Osteoblast (primary cell): ENCODE data around the gene MB. TPM values are rescaled to one million over a fixed set of nuclear protein-coding genes. Genes with fewer than 3 reads are reported as not detected.

Source experiments
- DNase-seq: peaks from one replicate; pipeline ENCODE4 v3.0.0; 2011; ENCODE audit warnings: low spot score, mixed read lengths; ENCODE audit not compliant: insufficient read length; ENCODE audit errors: missing footprints
- H2AFZ ChIP-seq: 2 replicates; pipeline ENCODE4 v1.6.0; 2011; ENCODE audit warnings: mild to moderate bottlenecking, low read length
- H3K27ac ChIP-seq: 2 replicates; pipeline ENCODE4 v1.5.1; 2011; ENCODE audit warnings: mild to moderate bottlenecking, low read depth, low read length, moderate library complexity
- H3K27me3 ChIP-seq: 2 replicates; pipeline ENCODE4 v1.6.0; 2012; ENCODE audit warnings: mild to moderate bottlenecking, control low read depth, inconsistent platforms, low read length, moderate library complexity; ENCODE audit not compliant: insufficient read depth
- H3K36me3 ChIP-seq: 2 replicates; pipeline ENCODE4 v1.5.1; 2011; ENCODE audit warnings: mild to moderate bottlenecking, low read length, control low read depth, moderate library complexity; ENCODE audit not compliant: insufficient read depth
- H3K4me1 ChIP-seq: 2 replicates; pipeline ENCODE4 v1.5.1; 2011; ENCODE audit warnings: mild to moderate bottlenecking, low read length, control low read depth, moderate library complexity; ENCODE audit not compliant: insufficient read depth
- H3K4me2 ChIP-seq: 2 replicates; pipeline ENCODE4 v1.6.0; 2011; ENCODE audit warnings: mild to moderate bottlenecking, low read length; ENCODE audit not compliant: insufficient read depth
- H3K4me3 ChIP-seq: fragments of 200-600 bp; sonication (generic); 3 replicates; pipeline ENCODE4 v1.5.1; 2012; ENCODE audit warnings: mild to moderate bottlenecking, low read length, inconsistent platforms; ENCODE audit not compliant: insufficient read depth
- H3K79me2 ChIP-seq: 2 replicates; pipeline ENCODE4 v1.6.0; 2012; ENCODE audit warnings: mild to moderate bottlenecking, low read length, control low read depth, inconsistent platforms; ENCODE audit not compliant: insufficient read depth
- H3K9me3 ChIP-seq: 2 replicates; pipeline ENCODE4 v1.5.1; 2011; ENCODE audit warnings: low read depth, low read length, control low read depth
- H4K20me1 ChIP-seq: 2 replicates; pipeline ENCODE4 v1.6.0; 2012; ENCODE audit warnings: mild to moderate bottlenecking, low read length, control low read depth; ENCODE audit not compliant: insufficient read depth
- CTCF ChIP-seq: IDR thresholded peaks from 2 replicates; pipeline ENCODE4 v1.5.1; 2011; ENCODE audit warnings: mild to moderate bottlenecking, low read depth, low read length, moderate library complexity; ENCODE audit errors: extremely low read depth
- total RNA-seq: library from RNA; depleted of rRNA; stranded (reverse); fragments of >200 nt; gene quantifications from 2 replicates; pipeline ENCODE4 v1.2.3, GENCODE V29; 2012

Gene MB
- total RNA-seq, 1 donor = 0.36 TPM

GRCh38 chr22:35558719-35559118, 58.4 kb downstream of the MB start:
- Histone ChIP-seq H3K27me3 (peaks cover 8% of the 10 kb centered on the region), H3K36me3 (no peaks in the 10 kb centered on the region), H4K20me1 (no peaks in the 10 kb centered on the region), H3K79me2 (no peaks in the 10 kb centered on the region), H3K27ac (no peak overlapping the region), H3K9me3 (no peaks in the 10 kb centered on the region), H2AFZ (no peak overlapping the region), H3K4me3 (no peak overlapping the region), H3K4me1 (peaks cover 29% of the 10 kb centered on the region), H3K4me2 (no peak overlapping the region)
- TF ChIP-seq CTCF = no peak
- peak; percentile 39 for DNase-seq

DNA sequence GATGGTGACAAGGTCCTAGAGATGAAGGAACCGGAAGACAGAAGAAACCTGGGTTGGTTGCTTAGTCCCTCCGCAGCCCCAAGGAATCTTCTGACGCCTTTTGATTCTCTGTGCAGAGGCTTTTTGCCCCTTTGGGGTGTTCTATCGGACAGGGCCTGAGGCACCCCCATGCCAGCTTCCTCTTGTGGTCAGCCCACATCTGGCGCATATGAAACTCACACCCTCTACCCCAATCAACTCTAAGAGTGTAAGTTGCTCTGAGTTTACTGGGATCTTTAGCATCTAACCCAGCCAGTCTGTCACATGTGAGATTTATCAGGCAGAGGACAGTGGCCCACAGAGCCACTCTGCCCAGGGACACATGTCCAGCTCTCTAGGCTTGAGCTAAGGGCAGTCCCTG, 59.1 kb downstream of the MB start:
- Histone ChIP-seq H3K27ac (no peak overlapping the region), H3K36me3 (no peaks in the 10 kb centered on the region), H3K4me2 (no peak overlapping the region), H3K9me3 (no peaks in the 10 kb centered on the region), H3K79me2 (no peaks in the 10 kb centered on the region), H3K27me3 (peaks cover 8% of the 10 kb centered on the region), H3K4me1 (peaks cover 29% of the 10 kb centered on the region), H2AFZ (no peak overlapping the region), H4K20me1 (no peaks in the 10 kb centered on the region), H3K4me3 (no peak overlapping the region)
- TF ChIP-seq CTCF = no peak
- DNase-seq = peak; percentile 35

Other genes starting within 250 kb of the MB start
- 411 and 475 TPM in 2 replicates for gene HMOX1, start 236.2 kb downstream of the MB start, total RNA-seq
- gene MCM5, start 217.2 kb downstream of the MB start, total RNA-seq = 12.7 and 13.6 TPM in 2 replicates
- under 0.01 and 0.29 TPM in 2 replicates for gene RASD2, start 76.5 kb downstream of the MB start, total RNA-seq
- gene APOL6, start 31.1 kb upstream of the MB start, total RNA-seq = 40.7 and 51.8 TPM in 2 replicates
- not detected in 2 replicates for gene APOL5, start 100.5 kb upstream of the MB start, total RNA-seq